ENCODE results near the gene GRIA1. TPM values are rescaled to one million over a fixed set of nuclear protein-coding genes. Genes with fewer than 3 reads are reported as not detected.

GRIA1 gene
- total RNA-seq, 2 donors from 2014 or later: not detected

DNA sequence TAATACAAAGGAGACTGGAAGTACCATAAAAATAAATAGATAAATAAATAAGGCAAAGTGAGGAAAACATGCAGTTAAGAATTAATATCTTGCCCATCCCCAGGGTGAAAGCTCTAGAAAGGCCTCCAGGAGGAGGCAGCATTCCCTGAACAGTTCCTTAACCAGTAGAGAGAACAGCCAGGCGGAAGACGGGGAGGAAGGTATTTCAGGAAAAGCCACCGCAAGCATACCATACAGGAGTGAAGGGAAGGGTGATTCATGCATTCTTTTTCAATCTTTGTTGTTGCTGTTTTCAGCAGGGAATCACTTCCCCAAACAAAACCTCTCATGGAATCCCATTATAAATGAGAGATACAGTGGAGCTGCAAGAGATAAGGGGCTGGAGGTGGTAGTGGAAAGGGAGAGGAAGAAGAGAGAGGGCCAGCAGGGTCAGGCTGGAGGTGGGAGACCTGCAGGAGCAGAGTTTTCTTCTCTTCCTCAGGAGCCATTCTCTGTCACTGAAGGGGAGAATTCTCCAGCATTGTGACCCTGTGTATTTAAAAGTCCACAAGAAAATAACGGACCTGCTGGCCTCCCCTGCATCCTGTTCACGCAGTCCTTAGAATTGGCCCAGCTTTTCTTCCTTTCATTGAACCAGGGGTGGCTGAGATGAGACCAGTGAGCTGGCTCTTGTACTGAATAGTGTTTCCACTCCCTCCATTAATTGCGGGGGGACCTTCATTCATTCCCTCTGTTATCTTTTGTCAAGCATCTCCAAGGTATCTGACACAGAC is 292.3 kb downstream of the GRIA1 start:
- H3K4me3 Mint-ChIP-seq: no peak overlapping the region
- H3K4me1 Mint-ChIP-seq: no peaks in the 10 kb centered on the region
- no peak overlapping the region for H3K27ac Mint-ChIP-seq
- DNase-seq: no peak
- no peaks in the 10 kb centered on the region for H3K9me3 ChIP-seq (ENCODE audit: control insufficient read depth, low read length, poor library complexity, severe bottlenecking)
- H3K27me3 Mint-ChIP-seq: peaks cover 9% of the 10 kb centered on the region
- no peak for ATAC-seq
- H3K36me3 Mint-ChIP-seq (ENCODE audit: low read depth): no peaks in the 10 kb centered on the region

DNA sequence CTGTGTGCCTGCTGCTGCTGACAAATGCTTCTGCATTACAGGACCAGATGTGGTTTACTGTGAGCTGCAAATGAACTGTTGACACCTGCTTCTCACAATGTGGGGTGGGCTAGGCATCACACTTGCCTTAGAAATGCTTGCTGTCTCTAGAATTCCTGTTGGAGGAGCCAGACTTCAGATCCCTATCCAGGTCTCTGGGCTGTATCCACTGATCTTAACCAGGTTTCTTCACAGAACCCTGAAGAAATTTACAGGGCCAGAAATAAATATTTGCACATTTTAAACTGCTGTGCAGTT is 292.8 kb downstream of the GRIA1 start:
- ATAC-seq (no peak), DNase-seq (no peak)
- peaks cover 9% of the 10 kb centered on the region for H3K27me3 Mint-ChIP-seq
- H3K36me3 Mint-ChIP-seq (ENCODE audit: low read depth): no peaks in the 10 kb centered on the region
- H3K27ac Mint-ChIP-seq: no peak overlapping the region
- no peak overlapping the region for H3K4me3 Mint-ChIP-seq
- no peaks in the 10 kb centered on the region for H3K9me3 ChIP-seq (ENCODE audit: control insufficient read depth, low read length, poor library complexity, severe bottlenecking)
- no peaks in the 10 kb centered on the region for H3K4me1 Mint-ChIP-seq

DNA sequence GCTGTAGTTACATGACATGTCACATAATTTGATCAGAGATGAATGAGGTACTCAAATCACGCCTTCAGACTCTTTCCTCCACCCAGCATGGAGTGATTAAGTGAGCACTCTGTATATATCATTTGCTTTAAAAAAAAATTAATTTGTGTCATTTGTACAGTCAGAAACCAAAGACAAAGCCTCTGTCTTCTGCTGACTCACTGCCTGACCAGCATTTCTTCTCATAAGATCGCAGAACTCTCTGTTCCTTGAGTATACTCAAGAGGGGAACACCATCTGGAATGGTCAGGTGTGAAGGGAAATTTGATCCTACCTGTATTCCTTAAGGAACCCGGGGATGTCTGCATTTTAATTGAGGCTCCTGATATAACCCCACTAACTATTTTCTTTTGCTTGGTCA is 293.8 kb downstream of the GRIA1 start:
- Mint-ChIP-seq H3K27me3 (peaks cover 9% of the 10 kb centered on the region), H3K4me1 (no peaks in the 10 kb centered on the region), H3K36me3 (ENCODE audit: low read depth) (no peaks in the 10 kb centered on the region), H3K4me3 (no peak overlapping the region), H3K27ac (no peak overlapping the region)
- ATAC-seq (no peak), DNase-seq (no peak)
- no peaks in the 10 kb centered on the region for H3K9me3 ChIP-seq (ENCODE audit: control insufficient read depth, low read length, poor library complexity, severe bottlenecking)

DNA sequence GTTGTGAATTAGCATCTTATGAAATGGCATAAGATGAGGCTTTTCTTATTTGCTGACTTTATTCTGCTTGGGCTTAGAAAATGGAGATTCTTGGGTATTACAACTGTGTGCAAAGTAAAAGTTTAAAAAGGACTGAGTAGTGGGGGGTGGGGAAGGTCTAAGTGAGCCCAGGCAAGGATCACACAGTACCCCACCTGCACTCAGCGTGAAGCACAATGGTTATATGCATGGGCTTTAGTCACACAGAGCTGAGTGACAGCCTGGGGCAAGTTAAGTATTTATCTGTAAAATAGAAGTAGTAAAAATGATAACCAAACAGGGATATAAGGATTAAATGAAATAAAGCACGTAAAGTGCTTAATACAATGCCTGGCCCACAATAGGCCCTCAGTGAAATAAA is 300.9 kb downstream of the GRIA1 start:
- H3K9me3 ChIP-seq (ENCODE audit: control insufficient read depth, low read length, poor library complexity, severe bottlenecking): no peaks in the 10 kb centered on the region
- Mint-ChIP-seq H3K4me3 (no peak overlapping the region), H3K27ac (no peak overlapping the region), H3K4me1 (no peaks in the 10 kb centered on the region), H3K27me3 (no peaks in the 10 kb centered on the region), H3K36me3 (ENCODE audit: low read depth) (no peaks in the 10 kb centered on the region)
- ATAC-seq: no peak
- no peak for DNase-seq

DNA sequence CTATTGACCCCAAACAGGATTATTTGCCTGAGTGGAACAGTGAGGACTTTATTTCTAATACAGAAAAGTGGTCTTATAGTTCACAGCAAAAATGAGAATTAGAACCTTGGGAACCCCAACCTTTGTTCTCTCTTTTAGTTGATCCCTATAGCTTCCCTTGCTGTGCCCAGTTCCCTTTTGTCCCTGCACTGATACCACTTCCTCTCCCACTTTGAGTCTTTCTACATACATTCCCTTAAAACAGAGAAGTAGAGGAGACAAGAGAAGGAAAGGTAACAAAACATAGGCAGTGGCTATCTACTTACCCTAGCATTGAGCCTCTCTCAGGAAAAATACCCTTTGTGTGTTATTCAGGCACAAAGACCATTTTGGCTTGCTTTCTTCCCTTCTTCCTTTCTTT is 301.8 kb downstream of the GRIA1 start:
- H3K27ac Mint-ChIP-seq: no peak overlapping the region
- ATAC-seq (no peak), DNase-seq (no peak)
- no peaks in the 10 kb centered on the region for H3K9me3 ChIP-seq (ENCODE audit: control insufficient read depth, low read length, poor library complexity, severe bottlenecking)
- H3K4me3 Mint-ChIP-seq: no peak overlapping the region
- no peaks in the 10 kb centered on the region for H3K36me3 Mint-ChIP-seq (ENCODE audit: low read depth)
- H3K27me3 Mint-ChIP-seq: no peaks in the 10 kb centered on the region
- no peaks in the 10 kb centered on the region for H3K4me1 Mint-ChIP-seq

DNA sequence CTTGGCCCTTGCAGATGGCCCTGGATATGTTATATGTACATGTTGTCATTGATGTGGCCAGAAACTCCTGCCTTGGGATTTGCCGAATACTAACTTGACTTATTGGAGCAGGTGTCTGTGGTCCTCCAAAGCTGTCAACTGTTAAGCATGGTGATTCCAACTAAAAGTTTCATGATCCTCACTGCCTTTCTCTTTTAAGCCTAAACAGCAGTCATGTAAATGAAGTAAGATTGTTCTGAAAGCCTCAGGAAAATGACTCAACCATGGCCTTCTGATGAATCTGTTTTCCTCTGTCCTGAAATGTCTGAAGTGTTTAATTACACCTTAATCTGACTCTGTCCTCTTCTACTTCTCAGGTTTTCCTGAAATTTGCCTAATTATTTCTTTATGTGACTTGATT is 303.2 kb downstream of the GRIA1 start:
- ATAC-seq: no peak

DNA sequence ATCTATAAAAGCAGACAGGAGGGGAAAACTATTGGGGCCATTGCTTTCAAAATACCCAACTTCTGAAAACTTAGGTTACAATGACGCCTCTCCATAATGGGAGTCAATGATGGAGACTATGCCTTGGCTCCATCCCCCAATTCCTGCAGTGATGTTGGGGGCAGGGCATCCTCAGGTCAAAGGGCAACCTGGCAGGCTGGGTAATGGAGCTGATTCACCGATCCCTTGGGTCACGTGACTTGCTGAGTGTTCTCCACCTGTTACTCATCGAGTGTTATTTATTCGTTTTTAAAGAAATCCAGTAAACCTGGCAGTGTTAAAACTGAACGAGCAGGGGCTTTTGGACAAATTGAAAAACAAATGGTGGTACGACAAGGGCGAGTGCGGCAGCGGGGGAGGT is 303.9 kb downstream of the GRIA1 start:
- H3K9me3 ChIP-seq (ENCODE audit: control insufficient read depth, low read length, poor library complexity, severe bottlenecking): no peaks in the 10 kb centered on the region
- Mint-ChIP-seq H3K27me3 (no peaks in the 10 kb centered on the region), H3K4me3 (no peak overlapping the region), H3K27ac (no peak overlapping the region), H3K36me3 (ENCODE audit: low read depth) (no peaks in the 10 kb centered on the region), H3K4me1 (no peaks in the 10 kb centered on the region)
- ATAC-seq: no peak
- no peak for DNase-seq

More for the DNA sequence above, 303.2 kb downstream of the GRIA1 start:
- H3K36me3 Mint-ChIP-seq (ENCODE audit: low read depth): no peaks in the 10 kb centered on the region
- H3K27ac Mint-ChIP-seq: no peak overlapping the region
- H3K4me3 Mint-ChIP-seq: no peak overlapping the region
- no peak for DNase-seq
- no peaks in the 10 kb centered on the region for H3K27me3 Mint-ChIP-seq
- no peaks in the 10 kb centered on the region for H3K4me1 Mint-ChIP-seq
- H3K9me3 ChIP-seq (ENCODE audit: control insufficient read depth, low read length, poor library complexity, severe bottlenecking): no peaks in the 10 kb centered on the region

DNA sequence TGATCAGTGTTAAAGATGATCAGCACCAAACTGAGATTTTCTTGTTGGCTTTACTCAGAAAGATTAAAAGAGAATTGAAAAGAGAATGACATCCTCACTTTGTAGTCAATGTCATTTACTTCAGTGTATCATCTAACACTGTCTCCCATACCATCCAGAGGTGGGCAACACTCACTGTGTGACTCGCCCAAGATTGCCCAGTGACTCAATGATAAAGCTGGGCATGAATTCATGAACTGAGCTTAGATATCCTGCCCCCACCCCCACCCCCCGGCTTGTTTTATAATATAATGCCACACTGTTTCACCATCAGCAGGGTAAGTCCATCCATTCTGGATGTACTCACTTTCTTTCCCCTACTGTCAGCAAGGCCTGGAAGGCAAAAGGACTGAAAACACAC is 306.1 kb downstream of the GRIA1 start:
- H3K27ac Mint-ChIP-seq: no peak overlapping the region
- H3K9me3 ChIP-seq (ENCODE audit: control insufficient read depth, low read length, poor library complexity, severe bottlenecking): no peaks in the 10 kb centered on the region
- H3K27me3 Mint-ChIP-seq: no peaks in the 10 kb centered on the region
- H3K4me1 Mint-ChIP-seq: no peaks in the 10 kb centered on the region
- ATAC-seq: no peak
- no peak overlapping the region for H3K4me3 Mint-ChIP-seq
- no peaks in the 10 kb centered on the region for H3K36me3 Mint-ChIP-seq (ENCODE audit: low read depth)
- no peak for DNase-seq

DNA sequence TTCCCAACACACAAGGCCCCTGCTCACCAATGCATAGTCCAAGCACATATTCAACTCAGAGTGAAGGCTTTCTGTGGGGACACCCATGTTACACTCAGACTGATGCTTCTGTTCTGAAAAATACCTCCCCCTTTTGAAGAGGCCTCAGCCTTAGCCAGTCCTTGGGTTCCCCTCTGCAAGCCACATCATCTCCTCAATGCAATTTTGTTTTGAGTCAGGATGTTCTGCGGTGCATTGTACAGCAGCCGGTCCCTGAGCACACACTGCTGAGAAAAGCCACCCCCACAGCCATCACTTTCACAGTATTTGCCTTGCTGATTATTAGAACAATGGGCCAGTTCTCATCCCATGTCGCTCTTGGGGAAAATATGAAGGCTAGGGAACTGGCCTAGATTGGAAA is 307.0 kb downstream of the GRIA1 start:
- H3K4me3 Mint-ChIP-seq: no peak overlapping the region
- H3K27ac Mint-ChIP-seq: no peak overlapping the region
- no peaks in the 10 kb centered on the region for H3K4me1 Mint-ChIP-seq
- ATAC-seq (no peak), DNase-seq (no peak)
- no peaks in the 10 kb centered on the region for H3K27me3 Mint-ChIP-seq
- no peaks in the 10 kb centered on the region for H3K9me3 ChIP-seq (ENCODE audit: control insufficient read depth, low read length, poor library complexity, severe bottlenecking)
- no peaks in the 10 kb centered on the region for H3K36me3 Mint-ChIP-seq (ENCODE audit: low read depth)

DNA sequence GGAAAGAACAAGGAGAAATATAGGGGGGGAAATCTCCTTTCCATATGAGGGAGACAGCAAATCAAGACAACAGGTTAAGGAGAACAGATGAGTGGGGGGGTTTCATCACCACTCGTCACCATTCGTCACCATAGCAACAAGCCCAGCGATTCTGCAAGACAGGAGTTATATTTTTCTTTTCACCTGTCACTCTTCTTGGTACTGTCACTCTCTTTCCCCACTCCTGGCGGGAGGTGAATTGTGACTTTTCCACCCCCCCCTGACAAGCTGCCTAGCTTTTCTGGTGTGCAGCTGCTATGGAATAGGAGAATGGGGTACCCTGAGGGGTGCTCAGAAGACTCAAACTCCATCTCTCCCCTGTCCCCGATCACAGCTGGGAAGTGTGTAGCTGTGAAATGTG is 308.4 kb downstream of the GRIA1 start:
- H3K4me1 Mint-ChIP-seq: no peaks in the 10 kb centered on the region
- no peak overlapping the region for H3K27ac Mint-ChIP-seq
- H3K36me3 Mint-ChIP-seq (ENCODE audit: low read depth): no peaks in the 10 kb centered on the region
- ATAC-seq (no peak), DNase-seq (no peak)
- no peaks in the 10 kb centered on the region for H3K27me3 Mint-ChIP-seq
- no peak overlapping the region for H3K4me3 Mint-ChIP-seq
- no peaks in the 10 kb centered on the region for H3K9me3 ChIP-seq (ENCODE audit: control insufficient read depth, low read length, poor library complexity, severe bottlenecking)

DNA sequence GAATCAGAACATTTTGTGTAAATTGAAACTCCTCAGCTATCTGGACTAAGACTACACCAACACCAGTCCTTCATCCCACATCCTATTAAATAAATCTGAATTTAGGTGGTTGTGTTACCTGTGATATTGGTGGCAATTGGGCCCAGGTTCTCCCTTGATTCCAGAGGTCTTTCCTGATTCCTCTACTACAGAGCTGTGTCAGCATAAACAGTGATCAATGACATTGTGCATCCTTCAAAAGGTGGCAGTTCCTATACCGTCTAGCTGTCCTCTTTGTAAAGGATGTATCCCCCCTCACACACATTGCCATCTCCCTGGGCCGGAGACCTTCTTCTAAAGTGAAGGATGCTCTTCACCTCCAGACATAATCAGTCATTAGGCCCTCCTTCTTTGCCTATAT is 309.0 kb downstream of the GRIA1 start:
- Mint-ChIP-seq H3K4me3 (no peak overlapping the region), H3K27ac (no peak overlapping the region), H3K27me3 (no peaks in the 10 kb centered on the region), H3K4me1 (no peaks in the 10 kb centered on the region), H3K36me3 (ENCODE audit: low read depth) (no peaks in the 10 kb centered on the region)
- ATAC-seq (no peak), DNase-seq (no peak)
- no peaks in the 10 kb centered on the region for H3K9me3 ChIP-seq (ENCODE audit: control insufficient read depth, low read length, poor library complexity, severe bottlenecking)

DNA sequence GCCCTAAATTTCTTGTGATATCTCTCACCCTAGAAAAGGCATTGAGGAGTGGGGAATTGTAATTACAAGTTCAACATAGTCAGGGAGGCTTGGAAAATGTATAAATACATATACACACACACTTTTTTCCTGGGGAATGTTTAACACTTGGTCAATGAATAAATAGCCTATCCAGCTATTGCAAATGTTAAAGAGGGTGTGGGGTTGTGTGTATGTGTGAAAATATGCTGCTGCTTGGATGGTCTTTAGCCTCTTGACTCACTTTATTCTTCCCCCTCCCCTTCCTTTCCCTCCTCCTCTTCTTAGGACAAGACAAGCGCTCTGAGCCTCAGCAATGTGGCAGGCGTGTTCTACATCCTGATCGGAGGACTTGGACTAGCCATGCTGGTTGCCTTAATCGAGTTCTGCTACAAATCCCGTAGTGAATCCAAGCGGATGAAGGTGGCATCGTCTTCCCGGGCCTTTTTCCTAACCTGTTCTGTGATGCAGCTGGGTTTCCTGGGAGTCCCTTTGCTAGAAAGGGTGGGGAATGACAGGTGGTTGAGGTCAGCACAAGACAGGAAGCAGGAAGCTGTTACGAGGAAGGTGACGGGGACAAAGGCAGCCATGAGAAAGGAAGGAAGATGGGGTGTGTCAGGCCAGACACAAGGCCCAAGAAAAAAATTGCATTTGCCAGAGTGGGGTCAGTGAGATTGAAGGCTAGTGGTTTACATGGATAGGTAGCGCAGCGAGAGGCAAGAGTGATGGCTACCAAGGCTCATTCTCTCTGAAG is 311.8 kb downstream of the GRIA1 start:
- Mint-ChIP-seq H3K4me1 (no peaks in the 10 kb centered on the region), H3K36me3 (ENCODE audit: low read depth) (no peaks in the 10 kb centered on the region), H3K4me3 (no peak overlapping the region), H3K27me3 (no peaks in the 10 kb centered on the region), H3K27ac (no peak overlapping the region)
- DNase-seq (no peak), ATAC-seq (no peak)
- no peaks in the 10 kb centered on the region for H3K9me3 ChIP-seq (ENCODE audit: control insufficient read depth, low read length, poor library complexity, severe bottlenecking)

DNA sequence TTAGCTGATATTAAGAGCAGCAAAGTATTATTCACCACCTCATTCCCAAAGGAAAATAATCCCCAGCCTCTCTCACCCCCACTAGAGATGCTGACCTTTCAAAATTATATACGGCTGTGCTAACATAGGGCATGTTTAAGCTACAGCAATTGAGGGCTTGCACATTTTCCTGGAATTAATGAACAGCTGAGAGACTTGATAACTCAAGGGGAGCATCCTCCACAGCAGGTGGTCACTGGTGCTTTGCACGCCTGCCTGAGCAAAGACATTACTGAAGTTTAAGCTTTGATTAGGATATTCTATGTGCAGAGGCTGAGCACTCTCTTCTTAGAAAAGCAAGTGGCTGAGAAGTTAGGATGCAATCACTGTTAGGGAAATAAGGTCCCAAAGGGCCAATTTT is 317.3 kb downstream of the GRIA1 start:
- no peaks in the 10 kb centered on the region for H3K4me1 Mint-ChIP-seq
- H3K27me3 Mint-ChIP-seq: no peaks in the 10 kb centered on the region
- H3K36me3 Mint-ChIP-seq (ENCODE audit: low read depth): no peaks in the 10 kb centered on the region
- no peak overlapping the region for H3K27ac Mint-ChIP-seq
- no peak overlapping the region for H3K4me3 Mint-ChIP-seq
- H3K9me3 ChIP-seq (ENCODE audit: control insufficient read depth, low read length, poor library complexity, severe bottlenecking): no peaks in the 10 kb centered on the region
- DNase-seq (no peak), ATAC-seq (no peak)

DNA sequence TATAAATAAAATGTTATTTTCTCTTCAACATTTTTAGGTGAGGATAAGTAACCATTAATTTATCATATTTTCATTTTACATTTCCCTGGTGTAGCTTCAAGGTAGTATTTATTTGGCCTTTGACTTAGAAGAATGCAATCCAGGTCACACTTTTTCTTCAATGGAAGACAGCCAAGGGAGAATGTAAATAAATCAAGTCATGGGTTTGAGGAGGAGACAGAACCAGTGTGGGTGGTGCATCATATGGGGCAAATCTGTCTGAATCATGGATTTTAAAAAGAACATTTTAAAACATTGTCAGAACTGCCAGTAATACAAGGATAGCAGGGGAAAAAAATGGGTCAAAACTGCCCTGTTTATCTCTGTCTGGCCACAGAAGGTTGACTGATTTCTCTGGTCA is 318.7 kb downstream of the GRIA1 start:
- DNase-seq (no peak), ATAC-seq (no peak)
- H3K27ac Mint-ChIP-seq: no peak overlapping the region
- no peaks in the 10 kb centered on the region for H3K36me3 Mint-ChIP-seq (ENCODE audit: low read depth)
- H3K4me1 Mint-ChIP-seq: no peaks in the 10 kb centered on the region
- no peaks in the 10 kb centered on the region for H3K27me3 Mint-ChIP-seq
- H3K9me3 ChIP-seq (ENCODE audit: control insufficient read depth, low read length, poor library complexity, severe bottlenecking): no peaks in the 10 kb centered on the region
- no peak overlapping the region for H3K4me3 Mint-ChIP-seq

Data from T-helper 17 cell (primary cell).